Osteoblast (primary cell): Measurements from ENCODE around the gene CNTD1. TPM values are rescaled to one million over a fixed set of nuclear protein-coding genes. Genes with fewer than 3 reads are reported as not detected.

Experiments
- DNase-seq: peaks from one replicate; pipeline ENCODE4 v3.0.0; 2011; ENCODE audit warnings: low spot score, mixed read lengths; ENCODE audit not compliant: insufficient read length; ENCODE audit errors: missing footprints
- H2AFZ ChIP-seq: 2 replicates; pipeline ENCODE4 v1.6.0; 2011; ENCODE audit warnings: mild to moderate bottlenecking, low read length
- H3K27ac ChIP-seq: 2 replicates; pipeline ENCODE4 v1.5.1; 2011; ENCODE audit warnings: mild to moderate bottlenecking, low read depth, low read length, moderate library complexity
- H3K27me3 ChIP-seq: 2 replicates; pipeline ENCODE4 v1.6.0; 2012; ENCODE audit warnings: mild to moderate bottlenecking, control low read depth, inconsistent platforms, low read length, moderate library complexity; ENCODE audit not compliant: insufficient read depth
- H3K36me3 ChIP-seq: 2 replicates; pipeline ENCODE4 v1.5.1; 2011; ENCODE audit warnings: mild to moderate bottlenecking, low read length, control low read depth, moderate library complexity; ENCODE audit not compliant: insufficient read depth
- H3K4me1 ChIP-seq: 2 replicates; pipeline ENCODE4 v1.5.1; 2011; ENCODE audit warnings: mild to moderate bottlenecking, low read length, control low read depth, moderate library complexity; ENCODE audit not compliant: insufficient read depth
- H3K4me2 ChIP-seq: 2 replicates; pipeline ENCODE4 v1.6.0; 2011; ENCODE audit warnings: mild to moderate bottlenecking, low read length; ENCODE audit not compliant: insufficient read depth
- H3K4me3 ChIP-seq: fragments of 200-600 bp; sonication (generic); 3 replicates; pipeline ENCODE4 v1.5.1; 2012; ENCODE audit warnings: mild to moderate bottlenecking, low read length, inconsistent platforms; ENCODE audit not compliant: insufficient read depth
- H3K79me2 ChIP-seq: 2 replicates; pipeline ENCODE4 v1.6.0; 2012; ENCODE audit warnings: mild to moderate bottlenecking, low read length, control low read depth, inconsistent platforms; ENCODE audit not compliant: insufficient read depth
- H3K9me3 ChIP-seq: 2 replicates; pipeline ENCODE4 v1.5.1; 2011; ENCODE audit warnings: low read depth, low read length, control low read depth
- H4K20me1 ChIP-seq: 2 replicates; pipeline ENCODE4 v1.6.0; 2012; ENCODE audit warnings: mild to moderate bottlenecking, low read length, control low read depth; ENCODE audit not compliant: insufficient read depth
- total RNA-seq: library from RNA; depleted of rRNA; stranded (reverse); fragments of >200 nt; gene quantifications from 2 replicates; pipeline ENCODE4 v1.2.3, GENCODE V29; 2012
- TF ChIP-seq, protein P1 (sequence below): IDR thresholded peaks from 2 replicates; pipeline ENCODE4 v1.5.1; 2011; ENCODE audit warnings: mild to moderate bottlenecking, low read depth, low read length, moderate library complexity; ENCODE audit errors: extremely low read depth

The CNTD1 gene
- total RNA-seq, 1 donor, result not detected

DNA sequence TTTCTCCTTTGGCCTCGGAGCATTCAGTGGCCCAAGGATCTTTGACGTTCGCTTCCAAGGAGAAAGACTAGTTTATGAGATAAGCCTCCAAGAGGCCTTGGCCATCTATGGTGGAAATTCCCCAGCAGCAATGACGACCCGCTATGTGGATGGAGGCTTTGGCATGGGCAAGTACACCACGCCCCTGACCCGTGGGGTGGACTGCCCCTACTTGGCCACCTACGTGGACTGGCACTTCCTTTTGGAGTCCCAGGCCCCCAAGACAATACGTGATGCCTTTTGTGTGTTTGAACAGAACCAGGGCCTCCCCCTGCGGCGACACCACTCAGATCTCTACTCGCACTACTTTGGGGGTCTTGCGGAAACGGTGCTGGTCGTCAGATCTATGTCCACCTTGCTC is 53.7 kb downstream of the CNTD1 start:
- H3K36me3 ChIP-seq, result no peaks in the 10 kb centered on the region

DNA sequence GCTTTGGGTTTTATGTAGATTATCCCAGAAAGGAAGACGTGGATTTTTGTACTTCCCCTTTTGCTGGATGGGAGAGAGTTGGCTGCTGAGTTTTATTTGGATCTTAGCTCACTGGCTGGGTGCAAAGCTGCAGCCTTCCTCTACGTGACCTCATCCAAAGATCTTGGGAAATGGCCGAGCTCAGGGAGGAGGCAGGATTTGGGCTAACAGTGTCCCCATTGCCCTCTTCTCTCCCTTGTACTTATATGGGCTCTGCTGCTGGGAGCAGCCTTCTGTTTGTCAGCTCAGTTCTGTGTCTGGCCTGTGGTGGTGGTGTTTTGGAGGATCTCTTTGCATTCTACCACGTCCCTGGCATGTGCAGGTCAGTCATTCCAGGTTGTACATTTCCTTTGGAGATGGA is 54.3 kb downstream of the CNTD1 start:
- TF ChIP-seq, protein P1, sequence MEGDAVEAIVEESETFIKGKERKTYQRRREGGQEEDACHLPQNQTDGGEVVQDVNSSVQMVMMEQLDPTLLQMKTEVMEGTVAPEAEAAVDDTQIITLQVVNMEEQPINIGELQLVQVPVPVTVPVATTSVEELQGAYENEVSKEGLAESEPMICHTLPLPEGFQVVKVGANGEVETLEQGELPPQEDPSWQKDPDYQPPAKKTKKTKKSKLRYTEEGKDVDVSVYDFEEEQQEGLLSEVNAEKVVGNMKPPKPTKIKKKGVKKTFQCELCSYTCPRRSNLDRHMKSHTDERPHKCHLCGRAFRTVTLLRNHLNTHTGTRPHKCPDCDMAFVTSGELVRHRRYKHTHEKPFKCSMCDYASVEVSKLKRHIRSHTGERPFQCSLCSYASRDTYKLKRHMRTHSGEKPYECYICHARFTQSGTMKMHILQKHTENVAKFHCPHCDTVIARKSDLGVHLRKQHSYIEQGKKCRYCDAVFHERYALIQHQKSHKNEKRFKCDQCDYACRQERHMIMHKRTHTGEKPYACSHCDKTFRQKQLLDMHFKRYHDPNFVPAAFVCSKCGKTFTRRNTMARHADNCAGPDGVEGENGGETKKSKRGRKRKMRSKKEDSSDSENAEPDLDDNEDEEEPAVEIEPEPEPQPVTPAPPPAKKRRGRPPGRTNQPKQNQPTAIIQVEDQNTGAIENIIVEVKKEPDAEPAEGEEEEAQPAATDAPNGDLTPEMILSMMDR, result no peak
- Histone ChIP-seq H4K20me1 (no peaks in the 10 kb centered on the region), H3K4me3 (no peak overlapping the region), H3K9me3 (no peaks in the 10 kb centered on the region), H3K27ac (no peak overlapping the region), H3K36me3 (no peaks in the 10 kb centered on the region), H3K79me2 (no peaks in the 10 kb centered on the region), H3K27me3 (peaks cover 21% of the 10 kb centered on the region), H3K4me1 (no peaks in the 10 kb centered on the region), H2AFZ (no peak overlapping the region), H3K4me2 (no peak overlapping the region)
- no peak for DNase-seq

More for the DNA sequence above, 53.7 kb downstream of the CNTD1 start:
- Histone ChIP-seq H2AFZ (no peak overlapping the region), H3K27me3 (peaks cover 21% of the 10 kb centered on the region), H4K20me1 (peaks cover 1% of the 10 kb centered on the region), H3K27ac (no peak overlapping the region), H3K4me1 (no peaks in the 10 kb centered on the region), H3K4me3 (no peak overlapping the region), H3K9me3 (no peaks in the 10 kb centered on the region), H3K79me2 (no peaks in the 10 kb centered on the region), H3K4me2 (no peak overlapping the region)
- no peak for DNase-seq
- TF ChIP-seq, protein P1, result no peak

DNA sequence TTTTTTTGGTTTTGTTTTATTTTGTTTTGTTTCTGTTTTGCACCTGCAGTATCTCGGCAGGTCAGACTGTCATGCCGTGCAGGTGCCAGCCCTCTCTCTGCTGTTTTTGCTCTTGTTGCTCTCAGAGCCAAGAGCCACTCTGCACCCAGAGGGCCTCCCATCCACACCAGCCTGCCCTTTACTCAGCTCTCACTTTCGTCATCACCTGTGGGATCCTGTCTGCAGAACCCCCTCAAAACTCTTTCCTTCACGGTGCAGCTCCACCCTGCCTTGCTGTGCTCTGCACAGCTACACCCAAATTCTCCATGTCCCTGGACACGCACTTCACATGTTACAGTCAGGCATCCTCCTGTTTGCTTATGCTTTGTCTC is 54.9 kb downstream of the CNTD1 start:
- Histone ChIP-seq H4K20me1 (no peaks in the 10 kb centered on the region), H3K36me3 (no peaks in the 10 kb centered on the region), H3K27ac (no peak overlapping the region), H3K4me2 (no peak overlapping the region), H2AFZ (no peak overlapping the region), H3K9me3 (no peaks in the 10 kb centered on the region), H3K4me3 (no peak overlapping the region), H3K4me1 (no peaks in the 10 kb centered on the region), H3K27me3 (peaks cover 20% of the 10 kb centered on the region), H3K79me2 (no peaks in the 10 kb centered on the region)
- TF ChIP-seq, protein P1, result no peak
- DNase-seq, result no peak

DNA sequence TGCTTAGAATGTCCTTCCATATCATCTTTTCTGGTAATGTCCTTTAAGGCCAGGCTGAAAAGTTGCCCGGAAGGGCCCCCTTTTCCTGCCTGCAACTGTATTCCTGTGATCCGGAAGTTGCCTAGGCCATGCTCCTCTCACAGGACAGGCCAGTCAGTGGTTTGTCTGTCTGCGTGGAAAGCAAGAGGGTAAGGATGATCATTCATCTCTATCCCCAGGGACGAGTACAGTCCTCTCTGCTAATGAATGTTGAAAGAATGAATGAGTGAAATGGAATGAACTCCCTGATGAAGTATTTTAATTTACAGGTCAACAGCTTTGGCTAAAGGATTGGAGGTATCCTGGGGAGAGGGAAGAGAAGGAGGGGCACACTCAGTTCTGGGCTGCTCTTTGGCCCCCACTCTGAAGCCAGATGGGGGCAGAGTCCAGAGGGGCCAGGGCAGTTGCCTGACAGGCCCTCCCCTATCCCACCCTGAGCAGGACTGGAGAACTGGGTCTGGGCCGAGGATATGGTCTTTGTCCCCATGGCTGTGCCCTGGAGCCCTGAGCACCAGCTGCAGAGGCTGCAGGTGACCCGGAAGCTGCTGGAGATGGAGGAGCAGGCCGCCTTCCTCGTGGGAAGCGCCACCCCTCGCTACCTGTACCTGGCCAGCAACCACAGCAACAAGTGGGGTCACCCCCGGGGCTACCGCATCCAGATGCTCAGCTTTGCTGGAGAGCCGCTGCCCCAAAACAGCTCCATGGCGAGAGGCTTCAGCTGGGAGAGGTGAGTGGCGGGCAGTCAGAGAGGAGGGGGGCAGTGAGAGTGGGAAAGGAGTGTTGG is 55.5 kb downstream of the CNTD1 start:
- H3K4me1 ChIP-seq, result no peaks in the 10 kb centered on the region
- no peak overlapping the region for H3K27ac ChIP-seq
- TF ChIP-seq, protein P1, result no peak
- H3K4me2 ChIP-seq, result no peak overlapping the region
- DNase-seq, result no peak
- H3K9me3 ChIP-seq, result no peaks in the 10 kb centered on the region
- no peak overlapping the region for H3K4me3 ChIP-seq
- no peaks in the 10 kb centered on the region for H3K36me3 ChIP-seq
- peaks cover 15% of the 10 kb centered on the region for H3K27me3 ChIP-seq
- no peaks in the 10 kb centered on the region for H3K79me2 ChIP-seq
- no peaks in the 10 kb centered on the region for H4K20me1 ChIP-seq
- H2AFZ ChIP-seq, result no peak overlapping the region
